NCI-H1105 treated with DMSO at 0.1 percent for 48 hours (cell line): Measurements from ENCODE around the gene ZBTB20.
"Not testable (repeated sequence)": the region's sequence is repeated elsewhere in the genome, so short reads cannot be mapped to it uniquely, and the experiment has no call there.

Experiments used
- DNase-seq: peaks from one replicate; lab custom pipeline; 2025; lab: John Stamatoyannopoulos, UW

ZBTB20 gene

DNA sequence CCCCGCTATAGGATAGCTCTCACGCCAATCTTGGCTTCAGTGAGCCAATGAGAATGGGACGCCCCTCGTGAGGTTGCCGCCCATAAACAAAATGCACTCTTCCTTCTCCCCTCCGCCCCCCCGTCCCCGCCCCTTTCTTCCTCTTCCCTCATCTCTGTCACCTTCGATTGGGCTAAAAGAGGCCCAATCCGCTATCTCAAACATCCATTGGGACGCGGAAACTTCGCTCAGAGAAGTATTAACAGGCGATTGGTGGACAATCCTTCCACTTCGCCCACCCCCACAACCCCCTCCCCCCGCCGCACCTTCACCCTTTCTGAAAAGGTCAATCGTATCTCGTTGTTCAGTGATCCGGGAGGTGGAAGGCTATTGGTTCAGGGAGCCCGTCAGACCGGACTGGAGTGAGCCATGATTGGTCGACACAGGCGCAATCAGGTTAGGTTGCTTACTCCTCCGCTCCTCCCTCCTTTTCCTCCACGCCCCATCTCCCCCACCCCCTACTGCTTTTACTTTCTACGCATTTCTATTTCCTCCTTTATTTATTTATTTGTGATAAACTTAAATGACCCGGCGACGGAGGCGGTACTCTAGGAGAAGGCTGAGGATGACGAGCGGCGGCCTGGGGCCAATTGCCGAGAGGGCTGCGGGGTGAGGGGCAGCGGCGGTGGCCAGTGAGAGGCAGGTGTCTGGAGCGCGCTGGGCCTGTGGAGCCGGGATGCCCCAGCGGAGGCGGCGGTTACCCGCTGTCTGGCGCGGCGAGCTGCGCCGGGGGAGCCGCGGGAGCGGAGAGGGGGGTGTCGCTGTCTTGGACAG lies 447 bp upstream of the ZBTB20 start:
- peak; percentile 100 for DNase-seq

DNA sequence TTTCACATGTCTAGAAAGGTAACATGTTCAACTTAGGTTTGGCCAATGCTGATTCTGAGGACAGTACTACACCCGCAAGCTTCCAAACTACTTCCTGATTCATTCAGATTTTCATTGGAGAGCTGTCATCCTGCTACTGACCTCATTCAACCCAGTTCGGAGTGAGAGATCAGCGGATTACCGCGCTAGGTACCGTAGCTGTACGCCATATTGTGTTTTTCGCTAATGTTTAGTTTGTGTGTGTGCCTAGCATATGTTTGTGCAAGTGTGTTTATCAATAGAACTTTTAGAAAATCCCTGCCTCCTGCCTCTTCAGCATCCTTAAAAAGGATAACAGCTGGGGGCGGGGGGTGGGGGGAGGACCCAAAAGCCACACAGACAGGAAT lies 1.1 kb downstream of the ZBTB20 start:
- peak; percentile 64 for DNase-seq

DNA sequence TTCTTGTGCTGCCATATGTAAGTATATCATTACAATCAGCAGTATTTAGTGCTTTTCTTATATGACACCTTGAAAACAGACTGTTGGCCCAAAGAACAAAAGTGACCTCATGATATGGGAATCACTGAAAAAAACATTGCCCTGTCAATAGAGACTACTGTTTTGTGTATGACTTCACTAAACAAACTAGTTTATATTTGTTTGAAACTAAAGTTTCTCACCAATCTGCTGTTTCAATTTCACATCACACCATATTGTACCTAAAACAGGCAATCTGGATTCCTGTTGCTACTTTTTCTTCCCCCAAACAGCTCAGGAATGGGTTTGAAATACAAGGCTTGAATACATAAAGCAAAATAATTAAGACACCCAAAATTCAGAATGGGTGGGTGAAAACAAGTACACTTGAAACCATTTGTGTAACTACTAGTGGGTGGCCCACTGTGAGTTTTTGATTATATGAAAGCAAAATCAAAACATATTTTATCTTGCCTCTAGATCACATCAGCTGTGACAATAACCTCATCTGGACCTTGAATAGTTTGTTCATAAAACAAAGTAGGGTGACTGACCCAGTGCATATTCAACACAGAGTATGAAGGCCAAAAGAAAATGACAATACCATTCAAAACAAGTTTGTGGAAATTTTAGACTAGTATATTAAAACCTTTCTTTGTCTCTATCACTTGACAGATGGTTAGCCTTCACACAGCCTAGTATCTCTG lies 5.9 kb downstream of the ZBTB20 start:
- DNase-seq = no peak

DNA sequence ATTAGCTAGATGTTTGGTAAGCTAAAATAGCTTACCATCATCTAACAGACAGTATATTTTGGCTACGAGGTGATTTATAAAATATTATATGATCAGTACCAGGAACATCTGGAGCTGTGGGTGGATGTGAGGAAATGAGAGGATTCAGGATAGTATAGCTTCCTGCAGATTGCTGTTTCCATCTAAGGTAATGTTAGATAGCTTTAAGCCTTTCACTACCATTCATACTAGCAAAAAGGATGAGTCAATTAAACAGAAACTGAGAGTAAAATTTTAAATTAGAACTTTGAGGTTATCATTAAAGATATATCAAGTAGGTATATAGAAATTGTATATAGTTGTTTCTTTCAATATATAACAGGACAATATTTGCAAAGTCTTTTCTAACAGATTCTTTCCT lies 8.0 kb downstream of the ZBTB20 start:
- no peak for DNase-seq

DNA sequence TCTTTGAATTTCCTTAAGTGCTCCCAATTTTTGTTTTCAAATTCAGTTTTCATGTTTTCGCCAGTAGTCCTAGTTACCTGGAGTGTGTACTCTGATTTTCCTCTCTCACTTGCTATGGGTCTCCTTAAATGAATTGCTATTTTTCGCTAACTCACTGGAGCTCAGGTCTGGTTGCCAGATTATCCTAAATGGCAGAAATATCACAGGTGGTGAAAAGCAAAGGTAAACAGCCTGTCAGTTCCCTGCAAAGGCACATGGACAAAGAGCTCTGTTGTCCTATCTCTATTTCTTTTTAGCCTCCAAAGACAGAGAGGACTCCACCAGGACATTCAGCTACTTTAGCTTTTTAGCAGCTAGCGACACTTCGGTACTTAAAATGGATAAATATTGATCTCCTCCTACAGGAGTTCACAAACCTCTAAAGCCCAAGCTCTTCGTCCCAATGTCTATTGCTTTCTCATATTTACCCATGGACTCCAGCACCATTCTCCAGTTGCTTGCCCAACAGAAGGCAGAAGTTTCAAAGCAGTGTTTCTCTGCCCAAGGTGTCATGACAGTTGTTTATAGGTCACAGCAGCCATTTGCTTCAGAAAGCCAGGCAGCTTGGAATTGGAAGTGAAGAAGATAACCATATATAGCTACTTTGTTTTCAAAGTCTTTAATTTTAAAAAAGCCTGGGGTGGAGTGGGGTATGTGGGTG lies 12.3 kb downstream of the ZBTB20 start:
- DNase-seq = no peak

DNA sequence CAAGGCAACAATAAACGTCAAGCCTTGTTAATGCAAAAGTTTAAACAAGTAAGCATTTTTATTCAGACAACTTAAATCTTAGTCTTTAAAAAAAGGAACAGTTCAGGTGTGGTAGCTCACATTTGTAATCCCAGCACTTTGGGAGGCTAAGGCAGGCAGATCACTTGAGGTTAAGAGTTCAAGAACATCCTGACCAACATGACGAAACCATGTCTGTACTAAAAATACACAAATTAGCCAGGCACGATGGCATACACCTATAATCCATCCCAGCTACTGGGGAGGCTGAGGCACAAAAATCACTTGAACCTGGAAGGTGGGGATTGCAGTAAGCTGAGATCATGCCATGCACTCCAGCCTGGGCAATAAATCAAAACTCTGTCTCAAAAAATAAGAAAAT lies 19.9 kb downstream of the ZBTB20 start:
- DNase-seq = no peak

GRCh38 chr3:115120597-115120996 lies 26.5 kb downstream of the ZBTB20 start:
- no peak for DNase-seq

DNA sequence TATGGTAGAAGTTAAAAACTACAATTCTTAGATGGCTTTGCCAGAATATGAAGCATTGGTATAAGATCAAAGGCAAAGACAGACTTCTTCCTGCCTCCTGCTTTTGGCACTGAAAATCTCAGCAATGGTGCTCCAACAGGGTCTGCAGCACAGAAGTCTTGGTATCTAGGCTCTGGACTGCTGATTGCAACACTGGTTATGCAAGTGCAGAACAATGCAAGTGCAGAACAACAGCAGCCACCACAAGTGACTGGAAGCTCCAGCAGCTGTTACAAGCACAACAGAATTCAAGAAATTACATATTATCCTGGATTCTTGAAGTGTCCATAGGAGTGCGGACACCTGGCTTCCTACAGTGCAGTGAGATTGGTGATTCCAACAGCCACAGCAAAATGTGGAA lies 33.7 kb downstream of the ZBTB20 start:
- no peak for DNase-seq

DNA sequence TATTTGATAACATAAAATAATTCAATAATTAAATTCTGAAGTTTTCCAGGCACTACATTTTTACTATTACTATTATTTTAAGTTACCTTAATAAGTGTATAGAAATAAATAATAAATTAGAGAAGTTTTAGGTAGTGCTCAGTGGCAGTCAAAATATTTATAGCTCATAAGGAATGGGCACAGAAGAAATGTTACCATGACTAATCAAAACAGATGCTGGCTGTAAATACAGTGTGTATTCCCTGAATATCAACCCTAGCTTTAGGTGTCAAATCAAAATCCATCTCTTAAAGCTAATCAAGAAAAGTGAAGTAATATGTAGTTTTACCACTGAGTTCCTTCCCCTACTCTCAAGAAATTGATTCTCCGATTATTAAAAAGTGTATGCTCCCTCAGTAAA lies 35.5 kb downstream of the ZBTB20 start:
- no peak for DNase-seq

- DNase-seq = no peak
Measured at GRCh38 chr3:115110830-115111229, 36.3 kb downstream of the ZBTB20 start.

GRCh38 chr3:115110066-115110465 lies 37.0 kb downstream of the ZBTB20 start:
- DNase-seq = not testable (repeated sequence)

DNA sequence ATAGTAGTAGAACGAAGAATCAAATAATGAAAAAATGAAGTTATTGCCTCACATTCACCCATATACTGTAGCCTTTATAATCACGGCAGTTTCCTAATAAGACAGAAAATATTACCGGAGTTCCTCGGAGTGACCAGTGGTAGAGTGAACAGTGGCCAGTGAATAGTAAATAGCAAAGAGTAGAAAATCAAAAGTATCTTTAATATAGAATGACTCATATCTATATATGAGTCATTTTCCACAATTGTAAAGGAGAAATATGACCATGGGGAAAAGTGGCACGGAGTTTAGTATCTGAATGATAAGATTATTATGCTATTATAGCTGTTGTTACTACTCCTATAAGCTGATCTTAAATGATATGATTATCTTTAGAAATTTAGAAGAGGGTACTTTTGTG lies 38.5 kb downstream of the ZBTB20 start:
- DNase-seq = no peak

DNA sequence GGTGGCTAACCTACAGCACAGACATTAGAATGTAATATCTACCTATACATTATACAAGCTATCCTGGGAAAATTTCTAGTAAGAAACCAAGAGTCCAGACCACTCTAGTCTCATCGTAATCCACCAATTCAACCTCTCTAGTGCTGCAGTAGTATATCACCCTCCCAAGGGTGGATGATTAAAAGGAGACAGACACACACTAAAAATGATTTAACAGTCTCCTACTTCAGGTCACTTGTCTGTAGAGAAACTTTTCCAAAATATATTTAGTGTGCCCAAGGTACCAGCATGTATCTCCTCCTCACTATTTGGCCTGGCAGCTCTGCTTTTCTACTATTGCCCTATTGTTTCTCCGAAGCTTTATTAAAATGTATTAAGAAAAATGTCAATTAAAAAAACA lies 45.0 kb downstream of the ZBTB20 start:
- no peak for DNase-seq

- DNase-seq = peak; percentile 49
Measured at GRCh38 chr3:115100806-115101205, 46.3 kb downstream of the ZBTB20 start.

GRCh38 chr3:115099986-115100571 lies 47.0 kb downstream of the ZBTB20 start:
- DNase-seq = peak; percentile 83

DNA sequence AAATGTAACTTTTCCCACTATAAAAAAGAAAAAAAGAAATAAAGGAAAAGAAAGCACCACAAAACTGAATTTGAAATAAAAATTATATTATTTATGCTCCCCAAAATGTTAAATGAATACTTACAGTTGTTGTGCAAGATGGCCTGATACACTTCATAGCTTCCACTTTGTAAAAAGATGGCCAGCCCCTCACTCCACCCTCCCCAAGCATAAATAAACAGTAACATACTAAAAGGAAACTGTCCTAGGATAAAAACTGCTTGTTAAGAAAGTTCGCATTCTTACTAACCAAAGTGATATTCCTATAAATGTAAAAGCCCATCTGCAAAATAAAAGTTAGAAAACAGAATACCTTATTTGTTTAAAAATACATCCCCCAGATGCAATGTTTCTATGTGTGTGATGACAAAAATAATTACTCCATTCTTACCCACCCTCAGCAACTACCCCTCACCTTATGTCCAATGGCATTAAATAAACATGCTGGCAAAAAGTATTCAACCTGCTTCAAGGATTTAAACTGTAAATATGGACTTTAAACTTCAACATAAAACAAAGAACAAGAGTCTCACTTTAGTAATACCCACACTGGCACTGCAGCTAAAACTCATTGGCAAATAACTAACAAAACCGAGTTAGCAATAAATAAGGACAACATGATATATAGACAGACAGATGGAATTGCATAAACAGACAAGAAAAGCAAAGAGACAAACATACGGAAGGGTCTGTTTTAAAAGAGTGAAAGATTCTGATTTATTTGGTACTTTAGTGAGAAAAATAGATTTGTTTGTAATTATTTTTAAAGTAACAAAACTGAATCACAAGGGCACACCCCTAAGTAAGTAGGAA lies 47.7 kb downstream of the ZBTB20 start:
- no peak for DNase-seq

DNA sequence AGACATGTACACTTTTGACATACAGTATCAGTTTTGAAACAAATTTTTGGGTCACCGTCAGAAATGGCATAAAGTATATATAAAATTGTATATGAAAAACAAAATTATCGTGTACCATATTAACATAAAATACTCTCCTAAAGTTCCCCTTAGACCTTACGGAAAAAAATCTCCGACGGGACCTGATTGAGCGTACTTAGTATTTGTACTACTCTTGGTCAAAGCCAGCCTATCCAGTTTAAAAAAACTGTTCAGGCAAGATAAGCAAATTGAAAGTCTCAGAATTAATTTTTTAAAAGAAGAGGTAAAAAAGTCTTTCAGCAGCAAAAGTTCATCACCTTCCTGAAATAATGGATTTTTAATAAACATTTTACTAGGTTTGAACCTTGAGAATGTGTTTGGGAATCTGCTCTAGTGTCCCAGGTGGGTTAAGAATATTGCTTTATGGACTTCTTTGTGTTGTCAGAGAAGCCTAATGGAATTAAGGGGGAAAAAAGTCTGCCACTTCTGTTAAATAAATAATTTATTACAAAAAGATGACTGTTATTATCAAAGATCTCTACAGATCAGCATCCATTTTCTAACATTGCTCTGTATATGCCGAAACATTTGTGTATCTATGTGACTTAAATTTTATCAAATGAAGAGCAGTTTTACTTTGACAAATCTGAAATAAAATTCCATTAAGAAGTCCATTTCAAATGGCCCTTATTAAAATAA lies 48.6 kb downstream of the ZBTB20 start:
- DNase-seq = no peak

DNA sequence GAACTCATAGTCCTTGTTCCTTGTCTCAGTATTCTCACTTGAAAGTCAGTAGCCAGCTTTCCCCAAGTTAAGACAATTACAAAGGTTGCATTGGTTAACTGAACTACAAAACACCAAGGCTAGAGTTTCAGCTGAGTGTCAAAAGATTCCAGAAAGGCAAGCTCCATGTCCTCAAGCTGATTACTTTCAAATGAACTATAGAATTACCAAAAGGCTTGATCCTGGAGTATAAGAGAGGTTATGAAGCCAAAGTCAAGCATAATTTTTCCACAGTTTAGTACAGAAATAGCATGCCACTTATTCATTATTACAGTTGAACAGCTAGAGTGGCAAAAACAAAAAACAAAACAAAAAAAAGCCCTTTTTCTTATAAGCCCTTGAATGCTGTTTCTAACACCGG lies 51.9 kb downstream of the ZBTB20 start:
- DNase-seq = no peak

DNA sequence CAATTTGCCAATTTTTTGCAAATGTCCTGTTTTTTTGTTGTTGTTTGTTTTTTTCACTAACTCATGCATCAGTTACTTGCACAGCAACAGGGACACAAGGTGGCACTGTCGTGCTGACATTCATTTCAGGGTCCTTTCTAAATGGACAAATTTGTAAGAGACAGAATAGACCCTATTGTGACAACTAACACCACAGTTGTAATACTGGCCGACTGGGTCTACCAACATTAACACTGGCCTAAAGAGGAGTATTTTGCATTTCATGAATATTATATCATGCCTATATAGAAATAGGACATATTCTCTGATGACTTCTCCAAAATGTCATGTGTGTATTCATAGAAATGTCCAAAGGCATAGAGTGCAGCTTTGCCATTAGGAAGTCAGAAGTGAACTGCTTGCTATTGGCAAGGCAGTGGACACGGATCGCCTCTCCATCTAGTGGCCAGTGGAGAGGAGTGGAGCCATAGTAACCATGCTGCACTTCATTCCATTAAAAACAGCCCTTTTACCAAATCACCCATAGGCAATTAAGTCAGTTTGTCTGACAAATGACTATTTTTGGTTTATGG lies 54.8 kb downstream of the ZBTB20 start:
- DNase-seq = peak; percentile 56

DNA sequence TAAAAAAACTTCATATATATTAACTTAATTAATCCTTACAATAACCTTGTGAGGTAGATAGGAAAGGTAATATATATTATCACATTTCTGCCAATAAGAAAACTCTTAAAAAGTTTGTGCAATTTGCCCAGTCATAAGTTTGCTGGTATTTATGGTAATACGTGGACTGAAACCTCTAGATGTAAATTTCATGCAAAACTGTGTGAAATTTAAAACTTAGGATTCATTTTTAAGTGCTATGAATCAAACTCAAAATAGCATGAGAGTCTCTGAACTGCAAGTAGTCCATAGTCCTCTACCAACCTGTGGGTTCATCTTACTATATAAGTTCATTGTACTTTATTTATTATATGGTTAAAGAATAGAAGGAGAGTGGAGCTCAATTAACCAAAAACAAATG lies 56.4 kb downstream of the ZBTB20 start:
- DNase-seq = no peak

DNA sequence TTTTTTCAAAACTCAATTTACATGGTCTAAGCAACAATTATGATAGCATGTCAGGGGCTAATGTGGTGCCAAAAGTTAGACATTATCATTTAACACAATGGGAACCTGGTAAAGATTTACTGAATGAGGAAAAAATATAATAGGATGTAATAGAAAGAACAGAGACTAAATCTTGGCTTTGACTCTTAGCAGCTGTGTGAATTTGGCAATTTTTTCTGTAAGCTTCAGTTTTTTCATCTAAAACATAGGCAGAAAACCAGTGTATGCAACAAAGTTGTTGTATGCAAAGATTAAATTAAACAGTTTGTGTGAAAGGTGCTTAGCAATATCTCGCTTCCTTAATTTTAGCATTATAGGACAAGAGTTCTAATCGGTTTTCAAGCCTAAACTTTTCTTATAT lies 57.6 kb downstream of the ZBTB20 start:
- no peak for DNase-seq
